HuH-7 (cell line): ENCODE measurements around the gene SPATC1L.

ENCODE experiments used
- DNase-seq: peaks from one replicate; pipeline ENCODE4 v3.0.0; 2011; ENCODE audit warnings: low spot score

Gene SPATC1L

DNA sequence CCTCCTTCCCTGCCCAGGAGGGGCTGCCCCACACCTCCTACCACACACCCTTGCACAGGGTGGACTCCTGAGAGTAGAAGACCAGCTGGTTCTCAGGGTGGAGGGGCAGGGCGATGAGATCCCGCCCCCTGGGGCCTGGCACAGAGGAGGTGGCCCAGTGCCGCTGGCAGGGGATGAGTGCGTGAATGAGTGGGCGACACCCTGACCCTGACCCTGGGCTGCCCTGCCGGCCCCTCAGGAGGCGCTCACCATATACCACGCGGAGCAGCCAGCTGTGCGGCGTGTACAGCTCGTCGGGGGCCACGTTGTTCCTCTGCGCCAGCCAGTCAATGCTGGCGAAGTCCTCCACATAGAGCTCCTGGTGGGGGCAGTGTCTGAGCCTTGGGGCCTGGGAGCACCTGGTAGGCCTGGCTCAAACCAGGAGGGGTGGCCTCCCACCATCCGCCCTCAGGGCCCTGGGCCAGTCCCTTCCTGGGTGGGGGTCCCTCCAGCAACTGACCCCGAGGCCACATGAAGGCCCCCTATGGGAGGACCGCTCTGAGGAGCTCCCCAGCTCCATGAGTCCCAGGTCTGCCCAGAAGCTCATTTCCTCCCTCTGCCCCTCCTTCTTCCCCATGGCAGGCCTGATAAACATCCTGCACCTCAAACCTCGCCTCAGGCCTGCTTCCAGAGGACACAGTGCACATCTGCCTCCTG lies 31.3 kb upstream of the SPATC1L start:
- no peak for DNase-seq

DNA sequence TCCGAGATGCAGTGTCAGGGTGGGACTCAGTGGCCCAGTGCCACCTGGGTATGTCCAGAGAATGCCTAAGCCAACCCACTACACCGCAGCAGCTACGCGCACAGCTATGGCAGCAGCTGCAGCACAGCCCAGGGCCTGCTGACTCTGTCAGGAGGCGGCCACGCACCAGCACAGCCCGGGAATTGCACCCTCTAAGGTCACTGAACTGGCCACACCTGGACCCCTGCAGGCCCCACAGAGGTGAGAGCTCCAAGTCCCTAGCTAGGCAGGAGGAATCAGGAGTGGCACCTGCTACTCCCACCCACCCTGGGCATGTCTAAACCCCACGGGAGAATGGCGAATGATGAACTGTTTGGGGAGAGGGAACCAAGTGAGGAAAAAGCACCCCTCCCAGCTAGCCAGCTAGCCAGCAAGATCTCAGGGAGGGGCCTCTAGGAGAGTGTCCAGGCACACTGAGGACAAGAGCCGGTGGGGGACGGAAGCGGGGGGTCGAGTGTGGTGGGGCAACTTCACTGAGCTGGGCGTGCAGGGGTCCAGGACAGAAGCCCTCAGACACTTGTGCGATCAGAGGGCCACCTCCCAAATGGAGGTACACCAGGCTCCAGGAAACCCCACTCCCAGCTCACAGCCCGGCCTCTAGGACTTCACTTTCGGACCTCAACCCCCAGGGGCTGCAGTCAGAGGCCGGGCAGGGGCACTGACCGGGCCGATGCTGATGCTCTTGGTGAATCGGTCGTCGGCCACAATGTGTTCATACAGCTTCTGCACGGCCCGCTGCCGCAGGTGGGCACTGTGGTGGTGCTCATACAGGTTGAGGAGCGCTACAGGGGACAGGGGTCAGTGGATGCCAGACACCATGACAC lies 30.4 kb upstream of the SPATC1L start:
- no peak for DNase-seq

DNA sequence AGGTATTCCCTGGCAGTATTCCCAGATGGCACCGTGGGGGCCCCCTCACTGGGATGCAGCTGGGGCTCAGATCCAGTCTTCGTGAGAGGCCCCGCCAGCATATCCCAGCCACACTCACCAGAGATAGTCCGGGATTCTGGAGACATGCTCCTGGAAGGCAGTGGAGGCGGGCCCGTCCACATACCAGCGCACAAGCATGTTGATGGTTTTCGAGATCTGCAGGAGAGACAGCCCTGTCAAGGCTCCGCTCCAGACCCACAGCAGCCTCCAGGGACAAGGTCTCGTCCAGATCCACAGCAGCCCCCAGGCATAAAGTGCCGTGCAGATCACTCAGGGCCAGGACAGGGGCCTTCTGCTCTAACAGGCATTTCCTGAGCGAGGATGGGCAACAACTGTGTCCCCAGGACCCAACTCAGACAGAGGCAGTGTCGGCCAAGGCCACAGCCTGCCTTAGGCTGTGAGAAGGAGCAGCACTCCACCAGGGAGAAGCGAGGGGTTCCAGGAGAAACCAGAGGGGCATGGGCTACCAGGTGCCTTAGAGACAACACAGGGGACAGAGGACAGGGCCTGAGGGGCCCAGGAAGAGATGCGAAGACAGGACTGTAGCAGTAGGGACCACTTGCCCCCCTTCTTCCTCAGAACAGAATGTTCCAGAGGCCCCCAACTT lies 29.5 kb upstream of the SPATC1L start:
- no peak for DNase-seq

DNA sequence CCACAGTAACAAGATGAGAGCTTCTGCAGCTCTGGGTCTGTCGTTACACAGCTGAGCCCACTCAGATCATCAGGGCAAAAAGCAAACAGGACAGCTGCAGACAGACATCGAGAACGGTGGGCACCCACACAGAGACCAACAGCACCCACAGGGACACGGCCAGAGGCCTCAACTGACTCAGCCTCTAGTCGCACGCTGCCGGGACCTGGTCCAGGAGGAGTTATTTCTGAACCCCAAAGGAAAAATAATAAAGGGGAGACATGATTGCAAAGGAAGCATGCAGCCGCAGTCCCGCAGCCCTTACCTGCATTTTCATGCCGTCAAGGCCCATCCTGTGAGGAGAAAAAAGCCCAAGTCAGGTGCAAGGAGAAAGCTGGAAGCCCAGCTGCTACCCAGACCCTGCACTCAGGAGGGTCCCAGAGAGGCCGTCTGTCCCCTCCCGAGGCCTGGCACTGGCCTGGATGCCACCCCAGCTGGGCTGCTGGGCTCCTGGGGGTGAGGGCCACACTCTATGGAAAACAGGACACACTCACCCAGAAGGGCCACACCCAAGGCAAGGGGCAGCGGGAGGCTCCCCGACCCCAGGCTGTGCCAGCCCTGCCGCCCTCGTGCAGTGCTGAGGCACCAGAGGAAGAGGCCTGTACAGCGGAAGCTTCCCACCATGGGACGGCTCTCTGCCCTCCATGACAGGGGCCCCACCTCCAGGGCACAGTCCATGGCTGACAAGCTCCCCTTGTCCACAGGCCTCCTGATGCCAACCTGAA lies 28.6 kb upstream of the SPATC1L start:
- no peak for DNase-seq

DNA sequence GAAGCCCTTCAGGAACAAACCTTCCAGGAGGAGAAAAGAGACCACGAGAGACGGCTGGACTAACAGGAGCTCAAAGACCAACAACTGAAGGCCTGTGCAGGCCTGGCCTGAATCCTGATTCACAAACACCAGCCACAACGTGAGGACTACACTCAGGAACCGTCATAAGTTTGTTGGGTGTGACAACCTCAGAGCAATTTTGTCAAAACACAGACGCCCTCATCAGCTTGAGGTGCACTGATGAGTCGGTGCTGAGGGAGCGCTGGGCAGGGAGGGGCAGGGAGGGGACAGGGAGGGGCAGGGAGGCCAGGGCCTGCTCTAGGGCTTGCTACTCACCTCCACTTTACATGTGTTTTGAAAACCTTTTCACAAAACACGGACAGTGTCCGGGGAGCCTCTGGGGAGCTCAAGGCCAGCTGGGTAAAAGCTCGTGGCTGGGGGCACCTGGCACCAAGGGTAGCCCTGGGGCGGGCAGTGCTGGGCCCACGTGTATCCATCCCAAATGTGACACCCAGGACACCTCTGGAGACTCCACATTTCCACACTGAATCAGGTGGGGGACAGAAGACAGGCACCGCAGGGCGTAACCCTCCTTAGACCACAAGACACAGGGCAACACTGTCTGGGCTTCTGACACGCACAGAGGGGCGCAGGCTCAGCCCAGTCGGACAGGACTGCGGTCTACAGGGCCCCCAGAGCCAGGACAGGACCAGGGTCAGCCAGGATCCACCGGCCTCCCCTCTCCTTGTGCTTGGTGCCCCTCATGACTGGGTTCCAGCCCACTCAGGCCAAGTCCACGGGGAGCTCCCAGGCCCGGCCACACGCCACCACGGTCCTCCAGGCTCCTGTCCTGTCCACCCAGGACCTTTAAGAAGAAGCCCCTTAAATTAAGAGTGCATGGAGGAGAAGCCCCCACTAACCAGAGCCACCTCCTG lies 27.8 kb upstream of the SPATC1L start:
- DNase-seq, result no peak

DNA sequence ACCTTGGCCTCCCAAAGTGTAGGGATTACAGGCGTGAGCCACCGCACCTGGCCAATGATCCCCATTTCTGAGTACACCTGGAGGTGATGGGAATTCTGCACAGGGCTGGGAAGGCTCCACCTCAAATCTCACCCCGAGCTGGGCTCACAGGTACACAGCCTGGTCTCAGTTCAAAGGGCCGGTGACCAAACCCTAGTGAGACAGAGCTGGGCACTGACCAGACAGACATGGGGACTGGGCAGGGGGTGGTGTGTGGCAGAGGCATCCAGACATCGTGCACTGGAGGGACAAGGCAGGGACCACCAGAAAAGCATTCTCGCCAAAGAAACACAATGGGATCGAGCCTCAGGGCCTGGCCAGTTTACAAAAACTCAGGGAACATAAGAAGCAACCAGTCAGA lies 27.1 kb upstream of the SPATC1L start:
- no peak for DNase-seq

DNA sequence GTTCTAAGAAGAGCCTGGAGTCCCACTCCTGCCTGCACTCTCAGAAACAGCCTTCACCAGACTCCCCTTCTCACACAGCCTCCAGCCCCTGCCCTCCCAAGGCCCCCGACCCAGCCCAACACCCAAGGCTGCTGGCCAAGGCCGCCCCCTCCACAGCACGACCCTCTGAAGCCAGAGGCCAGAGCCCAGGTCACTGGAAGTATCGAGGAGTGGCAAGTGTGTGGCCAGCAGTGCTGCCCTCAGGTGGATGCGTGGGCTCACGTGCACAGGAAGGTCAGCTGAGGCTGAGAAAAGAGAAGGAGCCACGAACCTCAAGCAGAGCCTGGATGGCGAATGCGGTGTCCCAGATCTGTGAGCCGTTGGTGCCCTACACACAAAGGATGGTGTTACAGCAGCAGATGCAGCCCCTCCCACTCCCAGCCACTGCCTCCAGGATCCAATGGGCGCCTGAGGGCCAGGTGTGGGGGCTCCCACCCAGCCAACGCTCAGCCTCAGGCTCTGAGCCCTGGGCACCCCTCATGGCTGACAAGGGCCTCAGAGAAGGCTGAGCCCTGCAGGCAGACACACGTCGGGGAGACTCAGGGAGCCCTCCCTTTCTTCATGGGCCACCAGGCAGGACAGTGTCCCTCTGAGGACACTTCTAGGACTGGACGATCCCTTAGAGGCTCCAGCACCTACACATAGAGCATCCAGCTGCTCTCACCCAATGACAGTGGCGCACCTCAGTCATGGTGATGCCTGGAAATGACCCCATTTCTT lies 26.3 kb upstream of the SPATC1L start:
- peak; percentile 29 for DNase-seq

DNA sequence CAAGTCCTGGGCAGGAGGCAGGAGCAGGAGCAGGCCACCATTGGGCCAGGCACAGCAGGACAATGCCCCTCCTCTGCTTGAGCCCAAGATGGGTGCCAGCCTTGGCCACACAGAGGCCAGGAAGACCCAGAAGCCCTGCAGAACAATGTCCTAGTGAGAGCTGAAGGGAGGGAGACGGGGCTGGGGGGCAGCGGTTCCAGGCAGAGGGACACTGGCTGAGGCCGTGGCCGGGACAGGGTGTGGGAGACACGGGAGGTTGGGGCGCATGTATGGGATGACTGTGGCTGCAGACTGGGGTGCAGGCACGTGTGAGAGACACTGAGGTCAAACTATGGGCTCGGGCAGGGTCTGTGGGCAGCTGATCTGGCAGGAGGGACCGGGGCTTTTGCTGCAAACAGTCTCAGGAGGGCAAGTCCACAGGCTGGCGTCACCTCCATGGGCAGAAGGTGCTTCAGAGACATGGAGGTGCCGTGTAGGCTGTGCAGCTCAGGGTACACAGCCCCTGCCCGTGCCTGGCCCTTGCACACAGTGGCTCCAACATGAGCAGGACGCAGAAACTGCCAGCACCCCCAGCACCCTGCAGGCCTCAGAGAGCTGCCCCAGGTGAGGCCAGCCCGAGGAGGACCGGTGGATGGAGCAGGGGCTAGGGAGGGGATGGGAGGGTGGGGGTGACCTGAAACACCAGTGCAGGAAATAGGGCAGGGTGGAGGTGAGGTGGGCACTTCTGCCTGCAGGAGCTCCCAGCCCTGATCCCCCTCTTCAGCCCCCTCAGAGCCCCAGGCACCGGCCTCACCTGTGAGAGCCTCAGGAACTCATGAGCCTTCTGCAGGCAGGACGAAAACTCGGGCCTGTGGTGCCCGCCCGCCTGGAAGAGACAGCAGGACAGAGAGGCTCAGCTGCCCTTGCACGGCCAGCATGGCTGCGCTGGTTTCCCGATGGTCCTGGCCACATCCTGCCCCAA lies 24.8 kb upstream of the SPATC1L start:
- no peak for DNase-seq

DNA sequence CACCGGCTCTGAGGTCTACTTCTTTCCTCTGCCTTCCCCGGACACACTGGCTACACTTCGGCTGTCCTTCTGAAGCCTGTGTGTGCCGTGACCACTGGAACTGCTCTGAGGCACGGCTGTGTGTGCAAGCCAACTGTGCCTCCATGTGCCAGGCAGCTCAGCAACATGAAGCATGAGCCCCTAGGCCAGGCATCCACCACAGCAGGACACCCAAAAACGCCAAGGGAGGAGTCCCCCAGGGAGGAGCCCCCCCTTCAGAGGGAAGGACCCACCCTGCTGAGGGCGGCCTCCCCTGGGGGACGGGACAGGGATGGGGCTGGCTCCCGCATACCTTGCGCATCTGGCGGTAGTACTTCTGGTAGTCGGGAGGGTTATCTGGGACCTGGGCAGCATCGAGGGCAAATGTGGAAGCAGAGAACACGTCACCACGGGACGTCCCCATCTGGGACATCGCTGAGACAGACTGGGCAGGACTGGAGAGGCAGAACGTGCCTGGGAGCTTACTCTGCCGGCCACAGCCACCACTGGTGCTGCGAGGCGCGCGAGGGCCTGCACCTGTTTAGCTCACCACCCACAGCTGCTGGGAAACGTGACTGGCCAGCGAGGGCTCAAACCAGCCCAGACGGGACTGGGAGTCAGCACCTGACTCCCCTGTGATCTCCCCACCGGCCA lies 23.8 kb upstream of the SPATC1L start:
- DNase-seq, result no peak

DNA sequence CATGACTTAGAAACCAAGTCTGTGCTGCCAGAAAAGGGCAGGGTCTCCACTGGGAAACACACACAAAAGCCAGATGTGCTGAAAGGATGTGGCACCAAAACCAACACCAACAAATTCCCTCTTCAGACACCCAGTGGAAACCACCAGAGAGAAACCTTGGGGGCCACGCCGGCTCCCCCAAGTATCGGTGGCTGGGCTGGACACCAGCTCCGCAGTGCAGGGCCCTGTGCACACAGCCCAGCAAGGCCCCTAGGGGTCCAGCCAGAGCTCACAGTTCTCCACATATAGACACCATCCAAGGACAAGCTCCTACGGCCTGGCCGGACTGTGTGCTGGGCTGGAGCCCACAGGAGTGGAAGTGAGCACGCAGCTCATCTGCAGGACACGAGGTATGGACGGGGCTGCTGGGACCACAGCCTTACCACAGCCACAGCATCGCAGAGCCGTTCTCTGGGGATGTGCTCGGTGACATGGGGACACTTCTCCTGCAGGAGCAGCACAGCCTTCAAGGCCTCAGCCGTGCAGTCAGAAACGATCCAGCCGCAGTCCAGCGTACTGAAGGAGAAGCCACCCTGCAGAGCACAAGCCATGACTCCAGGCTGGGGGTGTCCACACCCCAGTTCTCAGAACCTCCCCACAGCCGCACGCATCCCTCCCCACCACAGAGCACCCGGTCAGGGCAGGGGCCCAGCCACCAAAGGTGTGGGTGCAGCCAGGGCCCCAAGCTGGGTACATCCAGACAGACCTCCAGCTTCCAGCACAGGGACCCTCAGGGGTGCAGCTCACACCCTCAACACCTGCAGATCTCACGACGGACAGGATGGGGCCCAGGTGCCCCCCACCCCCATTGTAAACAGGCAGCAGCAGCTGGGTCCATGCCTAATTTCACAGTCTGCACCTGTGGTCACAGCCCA lies 23.0 kb upstream of the SPATC1L start:
- no peak for DNase-seq

DNA sequence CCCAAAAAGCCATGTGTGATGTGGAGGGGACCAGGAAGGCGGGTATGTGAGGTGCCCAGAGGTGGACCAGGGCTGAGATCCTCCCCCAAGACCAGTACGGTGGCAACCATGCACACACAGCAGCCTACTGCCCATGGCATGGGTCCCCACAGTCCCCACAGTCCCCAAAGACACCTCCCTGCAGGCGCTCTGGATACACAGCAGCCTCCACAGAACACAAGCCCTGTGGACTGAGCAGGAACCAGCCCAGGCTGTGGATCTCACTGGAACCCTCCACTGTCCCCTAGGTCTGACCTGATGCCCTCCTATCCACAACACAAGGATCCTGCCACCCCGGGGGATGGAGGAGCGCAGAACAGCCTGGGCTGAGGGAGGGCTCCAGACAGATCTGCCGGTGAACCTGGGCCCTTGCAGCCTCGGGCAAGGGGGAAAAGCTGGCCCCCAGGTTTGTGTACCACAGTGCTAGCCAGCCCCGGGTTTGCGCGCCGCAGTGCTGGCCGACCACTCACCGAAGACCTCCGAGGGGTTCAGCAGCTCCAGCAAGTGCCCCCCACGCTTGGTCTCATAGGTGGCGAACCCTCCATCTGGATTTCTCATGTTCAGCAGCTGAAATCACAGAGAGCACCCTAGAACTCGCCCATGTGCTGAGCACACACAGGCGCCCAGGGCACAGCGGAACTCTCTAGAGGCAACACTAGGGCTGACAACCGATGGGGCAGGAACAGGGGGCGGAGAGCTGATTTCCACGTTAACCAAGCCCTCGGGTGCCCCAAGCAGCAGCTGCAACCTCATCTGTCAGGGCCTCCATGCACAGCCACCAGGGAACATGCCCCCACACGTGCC lies 22.1 kb upstream of the SPATC1L start:
- DNase-seq, result no peak

DNA sequence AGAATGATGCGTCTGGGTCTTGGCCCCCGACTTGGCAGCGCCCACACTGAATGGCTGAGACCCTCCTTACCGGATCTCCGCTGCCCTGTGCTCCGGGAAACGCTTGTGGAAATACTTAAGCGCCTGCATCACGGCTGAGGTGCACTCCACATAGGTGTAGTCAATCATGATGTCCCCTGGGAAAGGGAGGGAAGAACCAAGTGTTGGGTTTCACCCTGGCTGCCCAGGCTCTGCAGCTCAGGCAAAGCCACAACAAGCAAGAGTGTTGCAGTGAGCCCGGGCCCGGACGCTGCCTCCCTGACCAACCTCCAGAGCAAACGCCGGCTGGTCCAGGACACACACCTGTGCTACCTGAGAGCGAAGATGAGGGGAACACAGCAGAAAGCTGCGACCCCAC lies 21.5 kb upstream of the SPATC1L start:
- no peak for DNase-seq

DNA sequence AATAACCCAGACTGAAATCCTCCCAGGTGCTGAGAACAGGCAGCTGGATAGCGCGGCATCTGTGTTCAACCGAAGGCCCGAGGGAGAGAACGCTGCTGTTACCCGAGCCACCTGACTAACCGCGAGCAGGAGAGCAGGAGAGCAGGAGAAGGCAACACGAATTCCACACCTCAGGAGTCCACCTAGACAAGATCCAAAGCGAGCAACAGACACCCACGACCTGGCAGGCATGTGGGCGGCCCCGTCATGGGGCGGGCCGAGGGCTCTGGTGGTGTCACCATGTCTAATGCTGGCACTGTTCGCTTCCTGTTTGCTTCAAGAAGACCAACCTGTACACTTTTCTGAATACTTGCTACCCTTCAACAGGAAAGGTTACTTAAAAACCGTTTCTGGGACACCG lies 20.9 kb upstream of the SPATC1L start:
- no peak for DNase-seq

DNA sequence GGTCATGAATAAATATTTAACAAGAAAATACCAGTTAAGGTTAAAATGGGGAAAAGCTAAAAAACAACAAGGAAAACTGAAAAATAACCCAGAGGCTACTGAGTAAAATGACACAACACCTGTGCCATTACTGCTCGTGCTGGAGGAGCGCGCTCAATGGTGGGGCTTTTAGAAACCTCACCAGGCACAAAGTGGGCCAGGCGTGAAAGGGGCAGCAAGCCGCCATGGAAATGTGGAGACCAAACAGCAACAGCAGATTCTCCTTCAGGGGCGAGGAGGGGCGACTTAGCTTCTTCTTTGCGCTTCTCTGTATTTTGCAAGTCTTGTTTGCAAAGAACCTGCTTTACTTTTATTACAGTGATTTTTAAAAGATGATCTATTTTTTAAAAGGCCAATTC lies 18.9 kb upstream of the SPATC1L start:
- no peak for DNase-seq

DNA sequence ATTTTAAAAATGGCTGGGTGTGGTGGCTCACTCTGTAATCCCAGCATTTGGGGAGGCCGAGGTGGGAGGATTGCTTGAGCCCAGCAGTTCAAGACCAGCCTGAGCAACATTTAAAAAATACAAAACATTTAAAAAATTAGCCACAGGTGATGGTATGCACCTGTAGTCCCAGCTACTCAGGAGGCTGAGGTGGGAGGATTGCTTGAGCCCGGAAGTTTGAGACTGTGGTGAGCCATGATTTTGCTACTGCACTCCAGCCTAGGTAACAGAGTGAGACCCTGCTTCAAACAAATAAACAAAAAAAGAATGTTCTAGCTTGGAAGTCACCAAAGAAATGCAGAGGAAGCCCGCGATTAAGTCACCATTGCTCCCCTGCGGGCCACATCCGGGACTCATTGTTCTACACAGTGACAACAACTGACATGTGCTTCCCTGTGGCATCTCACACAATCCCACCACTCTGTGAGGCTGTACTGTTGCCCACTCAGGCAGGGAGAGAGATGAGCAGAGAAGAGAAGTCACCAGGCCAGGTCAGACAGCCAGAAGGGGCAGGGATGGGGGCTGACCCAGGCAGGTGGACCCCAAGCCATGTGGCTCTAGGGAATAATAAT lies 18.4 kb upstream of the SPATC1L start:
- DNase-seq, result no peak
